ENCODE measurements around the gene PTTG2.

The PTTG2 gene

DNA sequence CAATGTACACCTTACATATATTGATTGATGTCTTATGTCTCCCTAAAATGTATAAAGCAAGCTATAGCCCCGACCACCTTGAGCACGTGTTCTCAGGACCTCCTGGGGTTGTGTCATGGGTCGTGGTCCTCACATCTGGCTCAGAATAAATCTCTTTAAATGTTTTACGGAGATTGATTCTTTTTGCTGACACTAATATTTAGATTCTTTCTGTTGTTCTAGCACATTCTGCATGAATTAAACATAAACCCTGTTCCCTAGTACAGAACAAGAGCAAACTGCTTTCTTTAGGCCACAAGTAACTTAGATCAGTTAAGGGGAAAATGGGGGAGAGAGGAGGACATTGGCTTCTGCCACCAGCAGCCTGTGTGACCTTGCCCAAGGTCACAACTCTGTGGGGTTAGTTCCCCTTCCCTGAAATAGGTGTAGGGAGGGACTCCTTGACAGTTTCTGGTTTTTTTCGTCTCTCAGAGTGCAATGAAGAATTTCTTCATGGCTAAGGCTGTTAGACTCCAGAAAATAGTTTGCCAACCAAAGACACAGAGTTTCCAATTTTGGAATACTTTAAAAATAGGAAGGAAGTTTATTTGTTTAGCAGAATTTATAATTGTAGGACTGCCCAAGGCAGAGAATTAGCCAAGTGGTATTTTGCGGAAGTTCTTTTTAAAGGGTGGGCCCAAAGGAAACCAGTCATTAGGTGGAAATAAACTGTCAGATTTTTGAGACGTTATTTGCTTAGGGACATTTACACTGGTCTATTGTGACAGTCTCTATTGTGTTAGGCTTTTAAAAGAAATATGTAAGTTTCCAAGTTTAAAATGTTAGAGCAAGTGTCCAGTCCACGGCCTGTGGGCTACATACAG is 29.4 kb downstream of the PTTG2 start:
- no peak for DNase-seq

DNA sequence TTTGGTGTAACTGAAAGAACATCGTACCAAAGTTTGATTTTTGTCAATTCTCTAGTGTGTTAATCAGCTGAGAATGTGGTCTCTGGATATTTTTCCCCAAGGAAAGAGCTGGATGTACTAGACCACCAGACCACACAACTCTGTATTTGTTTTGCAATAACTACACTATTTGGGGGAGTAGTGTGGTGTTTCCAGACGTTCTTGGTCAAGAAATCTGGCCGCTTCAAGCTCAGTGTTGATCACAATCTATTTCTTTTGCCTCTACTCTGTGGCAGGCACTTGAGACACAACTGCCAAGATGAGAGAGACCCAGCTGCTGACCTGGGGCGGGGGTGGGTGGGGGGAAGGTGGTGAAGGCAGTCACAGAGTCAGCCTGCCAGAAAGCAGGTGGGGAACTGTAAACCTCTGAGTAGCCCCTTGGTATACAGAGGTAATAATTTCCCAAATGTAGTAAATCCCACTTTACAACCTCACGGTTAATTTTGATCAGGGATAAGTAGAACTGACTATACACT is 30.6 kb downstream of the PTTG2 start:
- DNase-seq = no peak

DNA sequence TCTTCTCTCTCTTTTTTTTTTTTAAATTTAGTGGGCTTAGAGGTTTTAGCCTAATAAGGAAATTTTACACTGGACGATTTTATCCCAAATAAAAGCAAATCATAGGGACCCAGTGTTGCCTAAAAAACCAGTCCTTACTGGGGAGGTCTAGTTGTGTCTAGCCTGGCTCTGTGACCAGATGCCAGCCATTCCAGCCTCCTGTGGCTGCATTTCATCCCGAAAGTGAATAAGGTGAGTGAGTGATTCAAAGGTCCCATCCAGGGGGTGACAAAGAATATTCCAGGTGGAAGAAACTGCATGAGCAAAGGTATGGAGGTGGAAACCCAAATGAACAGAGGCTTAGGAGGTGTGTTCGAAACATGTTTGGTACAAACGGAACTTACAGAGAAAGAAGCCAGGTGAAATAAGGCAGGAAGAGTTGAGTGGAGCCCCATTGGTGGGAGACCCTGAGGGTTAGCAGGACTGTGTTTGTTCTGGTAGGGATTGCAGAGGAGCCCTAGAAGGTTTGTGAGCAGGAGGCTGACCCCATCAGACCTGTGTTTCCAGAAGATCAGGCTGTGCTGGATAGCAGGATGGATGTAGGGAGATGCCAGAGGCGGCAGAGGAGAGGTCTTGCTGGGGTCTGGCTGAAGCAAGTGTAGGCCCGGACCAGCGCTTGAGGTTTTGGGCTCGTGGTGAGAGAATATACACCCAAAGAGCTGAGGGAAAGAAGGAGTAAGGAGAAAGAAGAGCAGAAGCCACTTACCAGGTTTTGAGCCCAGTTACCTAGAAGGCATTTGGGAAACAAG is 31.6 kb downstream of the PTTG2 start:
- DNase-seq = no peak

DNA sequence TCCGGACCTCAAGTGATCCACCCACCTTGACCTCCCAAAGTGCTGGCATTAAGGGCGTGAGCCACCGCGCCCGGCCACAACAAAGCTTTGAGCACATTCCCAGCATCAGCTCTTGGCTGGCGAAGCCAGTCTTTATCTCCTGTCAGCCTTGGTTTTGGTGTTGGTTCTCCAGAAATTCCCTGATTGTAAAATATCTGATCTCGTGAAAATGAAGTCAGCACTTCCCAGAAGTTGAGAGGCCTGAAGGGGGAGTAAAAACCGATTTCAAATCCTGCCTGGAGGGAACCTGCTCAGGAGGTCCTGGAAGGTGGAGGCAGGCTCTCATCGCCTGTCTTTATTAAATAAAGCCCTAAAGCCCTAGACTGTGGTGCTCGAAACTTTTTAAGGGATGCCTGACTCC is 33.6 kb downstream of the PTTG2 start:
- DNase-seq = no peak

DNA sequence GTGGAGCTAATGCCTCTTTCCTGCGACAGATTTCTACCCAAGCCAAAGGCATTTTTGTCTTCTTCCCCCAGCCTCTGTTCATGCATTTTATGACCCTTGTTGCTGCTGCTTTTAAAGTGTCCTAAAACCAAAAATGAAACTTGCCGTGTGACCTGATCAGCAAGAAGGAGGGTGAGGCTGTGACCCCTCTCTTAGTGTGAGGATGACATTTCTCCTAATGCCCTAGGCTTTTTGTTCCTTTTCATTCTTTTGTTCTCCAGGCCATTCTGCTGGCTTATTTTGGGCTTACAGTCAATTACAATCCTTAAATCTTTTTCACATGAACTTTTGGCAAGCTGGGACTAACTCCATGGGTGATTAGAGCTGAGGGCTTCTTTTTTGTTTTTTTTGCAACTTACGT is 34.4 kb downstream of the PTTG2 start:
- no peak for DNase-seq

DNA sequence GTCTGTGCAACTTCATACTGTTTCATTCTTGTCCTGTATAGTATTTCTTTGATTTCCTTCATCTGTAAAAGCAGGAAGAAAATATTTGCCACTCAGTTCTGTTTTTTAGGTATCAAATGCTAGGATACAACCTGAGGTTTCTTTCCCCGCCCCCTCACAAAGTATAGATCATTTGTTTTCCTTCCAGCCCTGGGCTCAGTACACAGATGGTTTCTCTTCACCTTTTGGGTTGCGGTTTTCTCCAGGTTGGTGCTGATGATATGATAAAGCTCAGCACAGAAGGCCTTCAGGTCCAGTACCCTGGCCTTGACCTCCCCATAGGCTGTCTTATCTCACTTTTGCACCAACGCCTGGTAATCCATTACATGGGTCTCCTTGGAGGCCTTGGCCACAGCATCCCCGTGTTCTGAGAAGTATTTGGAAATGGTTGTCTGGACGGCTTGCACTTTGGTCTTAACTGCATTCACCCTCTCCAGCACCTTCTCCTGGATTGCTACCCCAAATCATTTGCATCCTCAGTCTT is 35.2 kb downstream of the PTTG2 start:
- no peak for DNase-seq

DNA sequence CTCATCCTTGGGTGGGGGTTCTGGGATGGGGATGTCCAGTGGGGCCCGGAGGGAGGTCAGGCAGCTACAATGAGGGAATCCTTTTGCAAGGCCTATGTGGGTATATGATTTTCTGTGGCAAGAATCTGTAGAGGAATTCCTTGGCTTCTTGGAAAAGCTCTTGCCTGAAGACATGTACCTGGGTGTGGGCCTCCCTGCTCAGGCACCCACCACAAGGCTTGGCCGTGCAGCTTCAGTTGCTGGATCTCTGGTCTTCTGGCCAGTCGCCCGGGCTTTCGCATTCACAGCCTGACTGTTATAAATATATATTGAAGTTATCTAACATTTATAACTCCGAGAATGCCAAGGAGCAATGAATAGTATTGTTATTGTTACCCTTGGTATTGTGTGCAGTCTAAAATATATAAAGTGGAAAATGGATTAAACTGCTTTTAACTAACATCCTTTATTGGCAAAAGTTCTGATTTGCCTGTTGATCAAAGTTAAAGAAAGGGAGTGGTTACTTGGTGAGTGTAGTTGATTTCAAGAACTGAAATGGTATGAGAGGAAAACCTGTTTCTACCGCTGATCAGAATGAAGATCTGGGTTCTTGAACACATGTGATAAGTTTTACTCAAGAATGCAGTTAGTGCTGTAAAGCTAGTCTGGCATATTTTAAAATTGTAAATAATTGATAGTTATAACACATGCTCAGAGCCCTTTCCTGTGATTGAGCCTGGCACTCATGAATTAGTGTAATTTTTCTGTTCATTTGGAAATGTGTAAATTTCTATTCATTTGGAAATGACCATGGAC is 36.0 kb downstream of the PTTG2 start:
- no peak for DNase-seq

DNA sequence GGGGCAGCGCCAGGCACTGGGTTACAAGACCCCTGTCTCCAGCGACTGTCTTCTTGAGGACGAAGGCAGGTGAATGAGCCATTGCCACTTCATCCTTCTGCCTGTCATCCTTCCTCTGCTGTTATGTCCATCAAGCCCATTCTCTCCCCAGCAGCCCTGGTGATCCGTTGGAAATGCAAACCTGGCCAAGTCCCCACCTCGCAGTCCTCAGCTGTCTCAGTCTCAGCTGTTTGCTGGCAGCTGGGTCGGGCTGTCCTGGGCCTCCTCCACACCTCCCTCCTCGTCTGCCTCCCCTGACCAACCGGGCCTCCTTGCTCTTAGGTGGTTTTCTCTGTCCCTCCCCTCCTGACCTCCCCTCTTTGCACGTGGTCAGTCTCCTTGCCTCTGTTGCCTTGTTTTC is 38.0 kb downstream of the PTTG2 start:
- no peak for DNase-seq

DNA sequence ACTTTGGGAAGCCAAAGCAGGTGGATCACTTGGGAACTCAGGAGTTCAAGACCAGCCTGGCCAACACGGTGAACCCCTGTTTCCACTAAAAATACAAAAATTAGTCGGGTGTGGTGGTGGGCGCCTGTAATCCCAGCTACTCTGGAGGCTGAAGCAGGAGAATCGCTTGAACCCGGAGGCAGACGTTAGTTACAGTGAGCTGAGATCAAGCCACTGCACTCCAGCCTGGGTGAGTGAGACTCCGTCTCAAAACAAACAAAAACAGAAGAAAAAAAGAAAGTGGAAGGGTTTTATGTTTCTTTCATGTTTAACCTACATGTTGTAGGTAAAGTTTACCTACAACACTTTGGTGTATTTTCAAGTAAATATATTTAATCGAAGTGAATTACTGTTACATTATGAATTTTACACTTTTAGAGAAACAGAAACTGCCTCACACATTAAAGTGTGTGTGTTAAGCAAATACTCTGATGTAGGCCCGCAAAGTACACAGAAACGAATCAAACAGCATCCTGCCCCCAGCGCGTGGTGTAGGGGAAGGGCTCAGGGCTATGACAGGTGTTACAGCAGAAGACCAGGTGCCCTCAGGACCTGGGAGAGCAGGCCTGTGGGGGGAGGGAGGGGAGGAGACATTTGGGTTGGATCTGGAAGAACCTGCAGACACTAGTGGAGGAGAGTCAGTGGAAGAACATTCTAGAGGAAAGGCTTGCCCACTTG is 39.0 kb downstream of the PTTG2 start:
- DNase-seq = peak; percentile 83

DNA sequence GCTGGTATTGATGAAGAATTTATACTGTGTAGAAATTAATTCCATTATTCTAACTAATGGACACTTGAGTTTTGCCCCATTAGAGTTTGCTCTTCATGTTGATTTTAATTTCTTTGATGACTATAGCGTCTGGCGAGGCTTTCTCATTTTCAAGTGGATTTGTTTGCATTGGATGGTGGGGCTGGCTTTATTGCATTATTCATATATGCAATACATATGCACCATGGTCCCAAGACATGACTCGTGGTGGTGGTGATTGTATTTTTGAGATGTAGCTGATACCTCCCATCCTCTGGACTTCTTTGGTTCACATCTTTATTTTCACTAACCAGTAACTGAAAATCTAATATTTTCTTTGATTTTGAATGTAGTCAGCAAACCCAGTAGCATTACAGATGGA is 39.8 kb downstream of the PTTG2 start:
- DNase-seq = peak; percentile 3

DNA sequence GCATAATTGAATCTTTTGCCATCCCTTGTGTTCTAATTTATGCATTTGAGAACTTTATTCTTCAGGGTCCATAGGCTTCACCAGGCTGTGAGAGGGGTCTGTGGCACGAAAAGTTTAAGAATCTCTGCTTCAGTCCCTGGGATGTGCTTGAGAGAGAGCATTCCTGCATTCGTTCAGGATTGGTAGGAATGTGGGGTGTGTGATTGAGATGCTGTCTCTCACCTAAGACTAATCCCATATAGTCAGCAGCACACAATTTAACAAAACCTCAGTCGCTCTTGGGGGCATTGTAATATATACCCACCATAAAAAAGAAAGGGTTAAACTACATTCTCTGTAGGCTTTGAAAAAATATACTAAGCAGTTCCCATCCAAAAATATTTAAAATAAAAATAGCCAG is 41.7 kb downstream of the PTTG2 start:
- no peak for DNase-seq

DNA sequence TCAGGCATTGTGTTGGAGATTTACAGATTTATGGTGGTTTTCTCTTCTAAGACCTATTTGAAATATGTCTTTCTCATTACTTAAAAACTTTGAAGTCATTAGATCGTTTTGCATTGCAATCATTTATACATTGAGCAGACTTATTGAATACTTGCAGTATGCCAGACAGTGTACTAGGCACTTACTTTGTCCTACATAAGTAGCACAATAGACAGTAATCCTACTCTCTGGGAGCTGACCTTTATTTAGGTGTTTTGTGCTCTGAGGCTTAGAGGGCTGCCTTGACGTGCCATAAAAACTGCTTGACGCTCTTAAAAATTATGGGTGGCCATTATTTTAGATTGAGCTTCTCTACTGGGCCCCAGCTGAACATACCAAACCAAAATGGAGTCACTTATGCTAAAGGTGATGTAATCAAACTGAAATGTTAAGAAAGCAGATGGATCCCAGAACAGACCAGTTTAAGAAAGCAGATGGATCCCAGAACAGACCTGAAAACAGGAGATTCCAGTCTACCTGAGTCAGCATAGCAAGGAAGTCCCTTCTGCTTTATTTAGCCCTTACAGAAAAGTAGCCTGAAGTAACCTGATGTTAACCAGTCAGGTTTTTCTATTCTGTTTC is 42.4 kb downstream of the PTTG2 start:
- no peak for DNase-seq

DNA sequence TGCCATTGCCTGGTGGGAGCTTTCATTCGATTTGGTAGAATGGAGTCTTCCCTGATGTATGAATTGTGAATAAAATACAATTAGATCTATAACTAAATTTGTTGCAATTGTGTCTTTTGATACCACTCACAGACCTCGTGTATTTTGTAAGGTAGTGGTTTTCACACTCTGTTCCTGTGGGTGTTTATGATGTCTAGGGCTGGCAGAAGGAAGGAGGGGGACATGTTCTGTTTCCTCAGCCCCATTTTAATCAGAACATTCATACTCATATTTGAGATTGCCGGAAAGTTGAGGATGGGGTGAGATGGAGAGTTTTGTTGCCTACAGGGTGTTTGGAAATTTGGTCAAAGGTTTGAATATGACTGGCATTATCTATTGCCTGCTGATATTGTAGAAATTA is 42.9 kb downstream of the PTTG2 start:
- DNase-seq = no peak

DNA sequence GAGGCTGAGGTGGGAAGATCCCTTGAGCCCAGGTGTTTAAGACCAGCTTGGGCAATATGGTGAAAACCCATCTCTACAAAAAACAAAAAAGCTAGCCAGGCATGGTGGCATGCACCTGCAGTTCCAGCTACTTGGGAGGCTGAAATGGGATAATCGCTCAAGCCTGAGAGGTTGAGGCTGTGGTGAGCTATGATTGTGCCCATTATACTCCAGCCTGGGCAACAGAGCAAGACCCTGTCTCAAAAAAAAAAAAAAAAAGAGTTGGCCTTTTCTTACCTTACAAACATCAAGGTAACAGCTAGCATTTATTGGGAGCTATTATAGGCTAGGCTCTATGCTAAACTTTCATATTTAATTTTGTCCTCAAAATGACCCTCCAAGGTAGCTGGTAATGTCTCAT is 43.4 kb downstream of the PTTG2 start:
- no peak for DNase-seq

DNA sequence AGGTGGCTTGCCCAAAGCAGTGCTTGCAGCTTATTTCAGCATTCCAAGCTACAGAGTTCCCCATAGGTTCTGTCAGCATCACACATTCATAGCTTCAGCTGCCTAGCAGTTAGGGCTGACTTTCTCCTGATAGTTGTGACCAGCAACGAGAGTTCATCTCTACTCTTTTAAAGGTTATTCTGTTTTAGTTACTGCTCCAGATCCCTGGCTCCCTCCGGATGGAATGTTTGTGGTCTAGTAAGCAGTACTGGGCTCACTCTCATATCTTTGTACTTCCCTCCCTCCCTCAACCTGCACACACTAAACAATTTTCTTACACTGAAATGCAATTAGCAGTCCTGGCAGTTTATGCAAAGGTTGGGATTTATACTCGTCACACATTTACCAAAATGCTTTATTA is 43.9 kb downstream of the PTTG2 start:
- no peak for DNase-seq

DNA sequence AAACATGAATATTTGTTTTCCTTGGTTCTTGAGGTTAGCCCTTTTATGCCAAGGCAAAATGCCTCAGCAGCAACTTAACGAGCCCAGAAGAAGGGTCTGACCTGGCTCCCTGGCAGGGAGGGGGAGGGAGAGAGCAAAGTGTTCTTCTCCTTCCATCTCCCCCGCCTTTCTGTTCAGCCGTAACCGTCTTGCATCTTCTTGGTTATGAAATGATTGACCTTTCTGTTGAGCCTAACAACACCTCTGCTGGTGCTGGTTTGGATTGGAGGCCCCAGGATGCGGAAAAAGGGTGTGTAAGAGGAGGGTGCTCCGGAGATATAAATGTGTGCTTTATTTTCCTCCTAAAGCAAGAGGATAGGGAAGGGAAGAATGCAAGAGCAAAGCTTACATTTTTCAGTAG is 44.7 kb downstream of the PTTG2 start:
- no peak for DNase-seq

DNA sequence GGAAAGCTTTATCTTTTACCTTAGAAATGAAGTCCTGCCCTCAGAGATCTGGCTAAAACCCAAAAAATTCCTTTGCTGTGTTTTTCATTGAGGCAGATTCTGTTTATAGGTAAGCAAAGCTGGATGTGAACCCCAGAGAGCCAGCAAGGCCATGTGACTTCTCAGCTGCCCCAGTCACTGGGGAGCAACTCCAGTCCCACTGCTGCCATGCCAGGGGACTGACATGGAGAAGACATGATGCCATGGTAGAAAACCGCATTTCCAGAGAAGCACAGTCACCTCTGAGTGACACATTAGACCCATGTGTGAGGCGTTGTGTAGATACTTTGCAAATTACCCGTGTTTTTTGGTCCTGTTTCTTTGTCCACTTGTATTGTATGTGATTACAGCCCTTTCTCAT is 45.4 kb downstream of the PTTG2 start:
- DNase-seq = no peak

DNA sequence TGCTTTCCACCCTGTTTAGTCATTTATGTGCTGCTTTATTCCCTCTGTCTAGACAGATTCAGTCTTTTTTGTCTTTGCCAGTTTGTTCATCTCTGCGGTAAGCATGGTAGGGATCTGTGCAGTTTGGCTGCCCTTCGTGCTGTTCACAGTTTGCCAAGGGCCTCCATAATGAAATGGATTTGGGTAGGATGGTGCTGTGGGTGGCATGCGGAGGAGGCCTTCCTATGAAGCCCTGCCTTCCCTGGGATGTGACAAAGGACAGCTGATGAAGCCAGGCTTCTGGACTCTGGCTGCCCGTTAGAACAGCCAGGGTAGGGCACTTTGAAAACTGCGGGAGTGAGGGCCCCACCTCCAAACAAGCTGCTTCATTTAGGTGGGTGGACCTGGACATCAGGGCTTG is 47.4 kb downstream of the PTTG2 start:
- no peak for DNase-seq

DNA sequence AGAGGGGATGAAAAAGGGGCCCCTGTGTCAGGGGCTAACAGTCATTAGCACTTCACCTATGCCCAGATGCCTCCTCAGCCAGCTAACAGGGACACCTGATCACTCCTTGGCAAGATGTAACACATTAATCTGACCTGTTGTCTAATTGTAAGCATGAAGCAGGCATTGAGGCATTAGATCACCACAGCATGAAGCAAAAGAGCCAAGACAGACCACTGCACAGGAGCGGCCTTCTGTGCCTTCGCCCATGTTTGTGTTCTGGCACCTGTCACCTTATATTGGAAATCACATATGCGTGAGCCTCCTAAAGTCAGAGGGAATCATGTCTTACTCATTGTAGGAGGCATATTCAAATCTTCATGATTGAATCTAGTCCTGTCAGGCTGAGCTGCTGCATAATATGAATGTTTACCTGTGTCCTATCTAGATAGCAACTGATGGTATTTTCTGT is 48.4 kb downstream of the PTTG2 start:
- no peak for DNase-seq

DNA sequence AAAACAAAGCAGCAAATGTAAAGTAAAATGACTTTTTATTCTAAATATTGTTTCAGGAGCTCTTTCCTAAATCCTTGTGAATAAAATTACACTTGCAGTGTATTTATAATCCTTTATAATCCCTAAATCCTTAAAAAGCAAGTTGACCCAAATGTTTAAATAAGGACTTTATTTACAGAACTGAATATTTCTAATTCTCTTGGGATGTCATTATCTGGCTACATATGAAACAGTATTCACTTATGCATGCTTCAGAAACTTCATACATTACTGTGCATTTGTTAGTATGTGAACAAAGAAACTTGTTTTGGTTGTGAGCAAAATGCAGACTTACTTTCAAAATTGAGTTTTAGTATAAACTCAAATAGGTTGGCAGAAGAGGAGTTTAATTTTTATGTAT is 49.2 kb downstream of the PTTG2 start:
- no peak for DNase-seq

DNA sequence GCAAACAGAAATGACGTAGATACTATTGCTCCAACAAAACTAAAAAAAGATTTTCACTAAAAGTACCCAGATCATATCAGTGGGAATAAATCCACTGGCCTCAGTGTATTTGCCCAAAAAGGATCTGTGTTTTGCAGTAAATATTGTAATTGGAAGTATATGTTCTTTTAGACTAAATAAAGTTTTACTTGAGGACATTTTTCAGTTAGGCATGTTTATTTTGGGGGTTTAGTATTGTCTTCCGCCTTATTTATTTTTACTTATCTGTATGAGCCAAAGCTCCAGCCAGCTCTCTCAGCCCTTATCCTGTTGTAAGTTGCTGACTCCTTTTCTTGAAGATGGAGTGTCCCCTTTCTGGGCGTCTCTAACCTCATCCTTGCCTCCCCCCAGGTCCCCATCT is 49.8 kb downstream of the PTTG2 start:
- DNase-seq = no peak
